H1 (cell line): ENCODE measurements around the gene CDCA4. TPM values are rescaled to one million over a fixed set of nuclear protein-coding genes. Genes with fewer than 3 reads are reported as not detected.
A peak's percentile ranks its signal among the peaks of the same experiment; 100 is the strongest.

Experiments used
- CBX5 ChIP-seq: fragments of 300-800, 300-1000 bp; sonication (generic); IDR thresholded peaks from 2 replicates; pipeline ENCODE4 v1.7.1; 2016; ENCODE audit warnings: antibody characterized with exemption, low read length, low read depth
- CHD1 ChIP-seq: IDR thresholded peaks from 2 replicates; pipeline ENCODE4 v1.6.1; 2012; ENCODE audit warnings: low read depth, low read length, improper control_type of control experiment
- CHD2 ChIP-seq: IDR thresholded peaks from 2 replicates; pipeline ENCODE4 v1.6.1; 2012; ENCODE audit warnings: low read length, improper control_type of control experiment
- CTBP2 ChIP-seq: IDR thresholded peaks from 2 replicates; pipeline ENCODE4 v1.7.0; 2011; ENCODE audit warnings: borderline replicate concordance, mild to moderate bottlenecking, moderate library complexity, mixed read lengths, low read length; ENCODE audit not compliant: insufficient read depth, insufficient read length
- EP300 ChIP-seq, 2 experiments: IDR thresholded peaks; 1 replicate in 1 of 2; 2 replicates in 1 of 2; pipeline ENCODE4 v1.6.1; 2011 to 2012; ENCODE audit warnings: low read depth in 2 of 2, low read length in 2 of 2, mild to moderate bottlenecking in 2 of 2, borderline replicate concordance in 1 of 2, inconsistent platforms in 1 of 2, moderate library complexity in 1 of 2
- EZH2 ChIP-seq: fragments of 200-600 bp; sonication (generic); IDR thresholded peaks from 2 replicates; pipeline ENCODE4 v1.7.1; 2012; ENCODE audit warnings: low read depth, mild to moderate bottlenecking, moderate library complexity, low read length, inconsistent platforms; ENCODE audit not compliant: severe bottlenecking
- GABPA ChIP-seq: IDR thresholded peaks from 2 replicates; pipeline ENCODE4 v1.6.1; 2011; ENCODE audit warnings: mild to moderate bottlenecking, low read length, moderate library complexity, borderline replicate concordance; ENCODE audit not compliant: insufficient read depth
- HDAC2 ChIP-seq, 2 experiments: fragments of 300-600 bp in 1 of 2; sonication (generic) in 1 of 2; IDR thresholded peaks; 2 replicates each; pipeline ENCODE4 v1.6.1; 2011 to 2012; ENCODE audit warnings: low read depth in 2 of 2, low read length in 2 of 2, mild to moderate bottlenecking in 2 of 2, moderate library complexity in 2 of 2, borderline replicate concordance in 1 of 2, inconsistent platforms in 1 of 2
- KDM5A ChIP-seq: fragments of 200-600 bp; IDR thresholded peaks from 2 replicates; pipeline ENCODE4 v1.7.1; 2012; ENCODE audit warnings: mild to moderate bottlenecking, low read length, inconsistent platforms, mixed read lengths
- NRF1 ChIP-seq: IDR thresholded peaks from 2 replicates; pipeline ENCODE4 v1.6.1; 2011; ENCODE audit warnings: mild to moderate bottlenecking, low read depth, low read length, improper control_type of control experiment
- PHF8 ChIP-seq: fragments of 200-600 bp; sonication (generic); conservative IDR thresholded peaks from 2 replicates; pipeline ENCODE4 v1.7.1; 2012; ENCODE audit warnings: low read depth, mild to moderate bottlenecking, inconsistent platforms, low read length, moderate library complexity
- POLR2A ChIP-seq, 2 experiments: IDR thresholded peaks; 1 replicate in 1 of 2; 2 replicates in 1 of 2; pipeline ENCODE4 v1.6.1; 2011; ENCODE audit warnings: low read depth in 2 of 2, low read length in 2 of 2, mild to moderate bottlenecking in 2 of 2; ENCODE audit errors: control extremely low read depth in 1 of 2
- RBBP5 ChIP-seq: IDR thresholded peaks from 2 replicates; pipeline ENCODE4 v1.7.1; 2012; ENCODE audit warnings: low read depth, mild to moderate bottlenecking, inconsistent platforms, low read length, moderate library complexity, borderline replicate concordance
- RXRA ChIP-seq: IDR thresholded peaks from 2 replicates; pipeline ENCODE4 v1.6.1; 2011; ENCODE audit warnings: low read depth, mild to moderate bottlenecking, low read length, moderate library complexity; ENCODE audit not compliant: insufficient read depth
- SIN3A ChIP-seq, 2 experiments: IDR thresholded peaks in 1 of 2; conservative IDR thresholded peaks in 1 of 2; 2 replicates each; pipeline ENCODE4 v1.6.1; 2011 to 2012; ENCODE audit warnings: low read length in 2 of 2, improper control_type of control experiment in 1 of 2, low read depth in 1 of 2, mild to moderate bottlenecking in 1 of 2
- SIX5 ChIP-seq: IDR thresholded peaks from 2 replicates; pipeline ENCODE4 v1.6.1; 2011; ENCODE audit warnings: mild to moderate bottlenecking, low read depth, low read length
- SUZ12 ChIP-seq: fragments of 200-600 bp; sonication (generic); IDR thresholded peaks from 2 replicates; pipeline ENCODE4 v1.6.1; 2012; ENCODE audit warnings: mild to moderate bottlenecking, inconsistent platforms, low read length, moderate library complexity, mixed read lengths
- TBP ChIP-seq: IDR thresholded peaks from 2 replicates; pipeline ENCODE4 v1.6.1; 2011; ENCODE audit warnings: low read depth, low read length, improper control_type of control experiment
- TCF12 ChIP-seq: IDR thresholded peaks from 2 replicates; pipeline ENCODE4 v1.6.1; 2011; ENCODE audit warnings: low read depth, mild to moderate bottlenecking, low read length
- polyA plus RNA-seq, 7 experiments: library from polyadenylated mRNA; depleted of rRNA in 3 of 7; stranded (reverse) in 5 of 7; unstranded in 2 of 7; fragments of >200 nt in 5 of 7; fragments of 200-250 nt in 2 of 7; gene quantifications; 1 replicate in 5 of 7; 2 replicates in 1 of 7; 4 replicates in 1 of 7; pipeline versions ENCODE4 v1.2.1 to v1.2.3, GENCODE V29; 2011 to 2013; ENCODE audit warnings: missing spikeins in 2 of 7, mixed read lengths in 2 of 7
- total RNA-seq: library from RNA; stranded (reverse); fragmentation: NEBNext Ultra II Directional; extraction: Animal tissue kit (Norgen Biotek cat#: 25700); gene quantifications from 2 replicates; pipeline ENCODE4 v1.2.1, GENCODE V29; 2021

The CDCA4 gene
- total and polyA plus RNA-seq, 2 of the 8 experiments (the other 6 are each of a cell fraction or from before 2014, with no cell fraction given), result 49.9 to 62.4 TPM

- TF ChIP-seq CHD2, result peak; percentile 80
- no peak; the same call in 1 of the 2 replicates for TF ChIP-seq GABPA
- peak; percentile 61 to 81; a peak in 1 of 4 replicates for TF ChIP-seq SIN3A (conservative IDR thresholded peaks at IDR 0.05 in 1 of 2, IDR thresholded peaks at IDR 0.05 in 1 of 2; ENCODE audit: low read depth in 1 of 2, low read length in 2 of 2)
- TF ChIP-seq TBP, result no peak; the same call in 1 of the 2 replicates
- peak; percentile 19 for TF ChIP-seq PHF8
- no peak for TF ChIP-seq HDAC2 (IDR thresholded peaks at IDR 0.05; ENCODE audit: borderline replicate concordance in 1 of 2, low read depth in 2 of 2, low read length in 2 of 2)
- TF ChIP-seq CTBP2, result no peak
- no peak for TF ChIP-seq EZH2
- TF ChIP-seq CHD1, result no peak
- no peak for TF ChIP-seq SUZ12
- TF ChIP-seq RBBP5, result no peak
- no peak for TF ChIP-seq TCF12
- no peak for TF ChIP-seq NRF1
- no peak for TF ChIP-seq KDM5A
- no peak for TF ChIP-seq SIX5
- no peak for TF ChIP-seq CBX5
- TF ChIP-seq RXRA, result no peak
- no peak for TF ChIP-seq EP300 (IDR thresholded peaks at IDR 0.05; ENCODE audit: borderline replicate concordance in 1 of 2, low read depth in 2 of 2, low read length in 2 of 2)
- no peak for TF ChIP-seq POLR2A (IDR thresholded peaks at IDR 0.05; ENCODE audit: control extremely low read depth in 1 of 2, low read depth in 2 of 2, low read length in 2 of 2)
Measured at GRCh38 chr14:105021656-105022275, 883 bp upstream of the CDCA4 start (continued).
